Measurements from ENCODE around the gene RNLS. TPM values are rescaled to one million over a fixed set of nuclear protein-coding genes. Genes with fewer than 3 reads are reported as not detected.

The RNLS gene
- total and polyA plus RNA-seq, 3 donors from 2014 or later, result 13.0 to 27.4 (median 27.1) TPM

- DNase-seq, result no peak
- WGBS, 2 donors, result 95% methylated on average over 1 of the region's 1 CpG
- no peaks in the 10 kb centered on the region for H3K9me3 ChIP-seq
- no peaks in the 10 kb centered on the region for H3K4me1 ChIP-seq
- no peak overlapping the region for H3K27ac ChIP-seq
- H3K27me3 ChIP-seq, result no peaks in the 10 kb centered on the region
- no peak overlapping the region for H3K4me3 ChIP-seq
- TF ChIP-seq POLR2A (IDR thresholded peaks at IDR 0.05), result no peak
- TF ChIP-seq, protein P1, sequence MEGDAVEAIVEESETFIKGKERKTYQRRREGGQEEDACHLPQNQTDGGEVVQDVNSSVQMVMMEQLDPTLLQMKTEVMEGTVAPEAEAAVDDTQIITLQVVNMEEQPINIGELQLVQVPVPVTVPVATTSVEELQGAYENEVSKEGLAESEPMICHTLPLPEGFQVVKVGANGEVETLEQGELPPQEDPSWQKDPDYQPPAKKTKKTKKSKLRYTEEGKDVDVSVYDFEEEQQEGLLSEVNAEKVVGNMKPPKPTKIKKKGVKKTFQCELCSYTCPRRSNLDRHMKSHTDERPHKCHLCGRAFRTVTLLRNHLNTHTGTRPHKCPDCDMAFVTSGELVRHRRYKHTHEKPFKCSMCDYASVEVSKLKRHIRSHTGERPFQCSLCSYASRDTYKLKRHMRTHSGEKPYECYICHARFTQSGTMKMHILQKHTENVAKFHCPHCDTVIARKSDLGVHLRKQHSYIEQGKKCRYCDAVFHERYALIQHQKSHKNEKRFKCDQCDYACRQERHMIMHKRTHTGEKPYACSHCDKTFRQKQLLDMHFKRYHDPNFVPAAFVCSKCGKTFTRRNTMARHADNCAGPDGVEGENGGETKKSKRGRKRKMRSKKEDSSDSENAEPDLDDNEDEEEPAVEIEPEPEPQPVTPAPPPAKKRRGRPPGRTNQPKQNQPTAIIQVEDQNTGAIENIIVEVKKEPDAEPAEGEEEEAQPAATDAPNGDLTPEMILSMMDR (IDR thresholded peaks at IDR 0.05), result no peak
- intact Hi-C loops (cut with DNase I; ENCODE audit: low total_unique reads), result no loop called here
- H3K36me3 ChIP-seq (ENCODE audit: low read depth, missing control alignments), result no peaks in the 10 kb centered on the region
These were observed 152.0 kb downstream of the RNLS start for GRCh38 chr10:88431103-88431502.

DNA sequence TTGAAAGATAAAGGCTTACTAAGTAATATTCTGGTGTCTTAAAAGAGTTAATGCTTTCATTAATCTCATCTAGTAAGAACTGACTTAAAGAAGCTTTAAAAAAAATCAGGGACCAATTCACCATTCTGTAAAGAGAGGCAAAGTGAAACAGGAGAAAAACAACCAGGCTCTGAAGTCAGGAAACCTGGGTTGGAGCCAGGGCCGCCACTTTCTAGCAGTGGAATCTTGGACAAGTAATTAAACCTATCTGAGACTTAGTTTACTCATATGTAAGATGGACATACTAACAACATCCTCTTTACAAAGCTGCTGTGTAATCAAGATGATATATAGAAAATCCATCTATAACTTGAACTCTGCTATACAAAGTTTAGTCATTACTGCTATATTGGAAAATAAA, 154.1 kb downstream of the RNLS start:
- Histone ChIP-seq H3K9me3 (no peaks in the 10 kb centered on the region), H3K27ac (no peak overlapping the region), H3K4me1 (no peaks in the 10 kb centered on the region), H3K36me3 (ENCODE audit: low read depth, missing control alignments) (no peaks in the 10 kb centered on the region), H3K4me3 (no peak overlapping the region), H3K27me3 (no peaks in the 10 kb centered on the region)
- TF ChIP-seq, protein P1 (IDR thresholded peaks at IDR 0.05), result no peak
- no peak for TF ChIP-seq POLR2A (IDR thresholded peaks at IDR 0.05)
- DNase-seq, result no peak
- intact Hi-C loops (cut with DNase I; ENCODE audit: low total_unique reads), result no loop called here
- 83 to 100% methylated on average over 1 of the region's 1 CpG for WGBS, 2 donors

GRCh38 chr10:88428442-88428841, 154.7 kb downstream of the RNLS start:
- no peaks in the 10 kb centered on the region for H3K27me3 ChIP-seq
- H3K27ac ChIP-seq, result no peak overlapping the region
- no peak for DNase-seq
- WGBS, 2 donors, result 35 to 63% methylated on average over 1 of the region's 1 CpG
- intact Hi-C loops (cut with DNase I; ENCODE audit: low total_unique reads), result no loop called here
- H3K4me3 ChIP-seq, result no peak overlapping the region
- no peaks in the 10 kb centered on the region for H3K9me3 ChIP-seq
- TF ChIP-seq POLR2A (IDR thresholded peaks at IDR 0.05), result no peak
- TF ChIP-seq, protein P1 (IDR thresholded peaks at IDR 0.05), result no peak
- no peaks in the 10 kb centered on the region for H3K4me1 ChIP-seq
- no peaks in the 10 kb centered on the region for H3K36me3 ChIP-seq (ENCODE audit: low read depth, missing control alignments)

DNA sequence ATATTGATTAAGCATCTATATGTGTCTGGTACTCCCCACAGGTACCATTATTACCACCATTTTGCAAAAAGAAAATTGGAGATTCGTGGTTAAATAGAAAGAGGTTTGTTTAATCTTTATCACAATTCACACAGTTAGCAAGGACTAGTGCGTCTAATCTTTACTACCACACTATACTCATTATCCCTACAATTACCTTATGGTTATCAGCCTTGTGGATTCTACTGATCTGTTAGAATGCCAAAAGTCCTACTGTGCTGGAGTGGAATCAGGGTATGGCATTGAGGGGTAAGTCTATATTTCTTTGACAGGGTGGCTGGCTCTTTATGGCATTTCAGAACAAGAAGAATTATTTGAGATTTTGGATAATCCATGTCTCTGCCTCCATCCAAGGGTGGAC, 156.1 kb downstream of the RNLS start:
- intact Hi-C loops (cut with DNase I; ENCODE audit: low total_unique reads), result no loop called here
- no peak for TF ChIP-seq POLR2A (IDR thresholded peaks at IDR 0.05)
- TF ChIP-seq, protein P1 (IDR thresholded peaks at IDR 0.05), result no peak
- no peak overlapping the region for H3K4me3 ChIP-seq

GRCh38 chr10:88424881-88425280, 158.2 kb downstream of the RNLS start:
- Histone ChIP-seq H3K36me3 (ENCODE audit: low read depth, missing control alignments) (no peaks in the 10 kb centered on the region), H3K9me3 (no peaks in the 10 kb centered on the region), H3K27ac (no peak overlapping the region), H3K4me1 (no peaks in the 10 kb centered on the region), H3K27me3 (no peaks in the 10 kb centered on the region), H3K4me3 (no peak overlapping the region)
- DNase-seq, result no peak
- no peak for TF ChIP-seq POLR2A (IDR thresholded peaks at IDR 0.05)
- TF ChIP-seq, protein P1 (IDR thresholded peaks at IDR 0.05), result no peak
- intact Hi-C loops (cut with DNase I; ENCODE audit: low total_unique reads), result no loop called here
- 76 to 79% methylated on average over 5 of the region's 5 CpGs for WGBS, 2 donors

More for the DNA sequence above, 156.1 kb downstream of the RNLS start:
- 95% methylated on average over 2 of the region's 2 CpGs for WGBS, 2 donors
- Histone ChIP-seq H3K27ac (no peak overlapping the region), H3K27me3 (no peaks in the 10 kb centered on the region), H3K36me3 (ENCODE audit: low read depth, missing control alignments) (no peaks in the 10 kb centered on the region), H3K9me3 (no peaks in the 10 kb centered on the region), H3K4me1 (no peaks in the 10 kb centered on the region)
- DNase-seq, result no peak

Data from testis (tissue), 3 donors.